Activated B cell treated with CpG ODN at 0.5 μM for 24 hours (primary cell): ENCODE results near the gene MRFAP1L1. TPM values are rescaled to one million over a fixed set of nuclear protein-coding genes. Genes with fewer than 3 reads are reported as not detected.
A peak's percentile ranks its signal among the peaks of the same experiment; 100 is the strongest.

Experiments used
- ATAC-seq: fragments of 200-7000 bp; cut with Tn5 transposase; one replicate; pipeline ENCODE4 v1.10.0; 2021; ENCODE audit warnings: low read depth, mild to moderate bottlenecking, moderate library complexity
- CTCF ChIA-PET: fragments of 350-600 bp; sonication (Branson Sonifier 250); formaldehyde crosslinking; loops from one replicate; lab custom pipeline; 2021; ENCODE audit warnings: antibody characterized with exemption; lab: Charles Lee
- POLR2A ChIA-PET: fragments of 350-600 bp; sonication (Branson Sonifier 250); formaldehyde crosslinking; loops from one replicate; lab custom pipeline; 2021; ENCODE audit warnings: antibody characterized with exemption; lab: Charles Lee
- DNase-seq: peaks from one replicate; pipeline ENCODE4 v3.0.0; 2022
- H3K27ac Mint-ChIP-seq: one replicate; pipeline ENCODE4 v1.8.0; 2020; ENCODE audit warnings: mixed read lengths
- H3K27me3 Mint-ChIP-seq: one replicate; pipeline ENCODE4 v1.8.0; 2021; ENCODE audit warnings: mixed read lengths
- H3K36me3 Mint-ChIP-seq: one replicate; pipeline ENCODE4 v1.8.0; 2021; ENCODE audit warnings: low read depth, mixed read lengths
- H3K4me1 Mint-ChIP-seq: one replicate; pipeline ENCODE4 v1.8.0; 2021; ENCODE audit warnings: mixed read lengths
- H3K4me3 Mint-ChIP-seq: one replicate; pipeline ENCODE4 v1.8.0; 2020; ENCODE audit warnings: mild to moderate bottlenecking, mixed read lengths
- H3K9me3 Mint-ChIP-seq: one replicate; pipeline ENCODE4 v1.8.0; 2020; ENCODE audit warnings: mixed read lengths
- intact Hi-C: fragments of 100-400 bp; cut with micrococcal nuclease; formaldehyde crosslinking; loops from one replicate; pipeline ENCODE4 v1.15.1; 2024
- total RNA-seq: library from RNA; stranded (reverse); gene quantifications from 2 replicates; pipeline ENCODE4 v1.2.3, GENCODE V29; 2022
- TF ChIP-seq, protein P1 (sequence below): fragments of 200-600 bp; IDR thresholded peaks from one replicate; pipeline ENCODE4 v1.8.0; 2022; ENCODE audit warnings: antibody characterized with exemption, mild to moderate bottlenecking

Gene MRFAP1L1
- total RNA-seq, 1 donor from 2014 or later, result 39.1 TPM

DNA sequence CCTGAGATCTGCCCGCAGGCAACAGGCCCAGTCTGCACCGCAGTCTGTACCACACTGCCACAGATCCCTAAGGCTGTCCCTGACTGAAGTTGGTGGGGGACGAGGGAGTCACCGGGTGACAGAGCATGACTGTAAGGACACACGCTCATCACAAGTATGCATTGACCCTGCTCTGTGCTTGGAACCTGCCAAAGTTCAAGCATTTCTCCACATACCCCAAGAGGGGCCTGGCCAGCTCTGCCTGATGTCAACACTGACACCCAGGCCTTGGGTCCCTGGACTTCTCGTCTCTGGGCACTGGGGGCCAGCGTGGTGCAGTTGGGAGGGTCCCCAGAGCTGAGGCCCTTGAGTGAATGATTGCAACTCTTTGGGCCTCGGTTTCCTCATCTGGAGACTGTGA lies 14.2 kb upstream of the MRFAP1L1 start:
- POLR2A ChIA-PET, result no interaction called here
- intact Hi-C loops, result loop anchor here (5.0 kb wide), 1 partner anchor 993 kb away; no protein-coding TSS in a partner anchor
- ATAC-seq (no peak), DNase-seq (no peak)
- no peaks in the 10 kb centered on the region for H3K27me3 Mint-ChIP-seq
- H3K27ac Mint-ChIP-seq, result no peak overlapping the region
- H3K4me3 Mint-ChIP-seq, result no peak overlapping the region
- peaks cover 4% of the 10 kb centered on the region for H3K36me3 Mint-ChIP-seq
- TF ChIP-seq, protein P1, sequence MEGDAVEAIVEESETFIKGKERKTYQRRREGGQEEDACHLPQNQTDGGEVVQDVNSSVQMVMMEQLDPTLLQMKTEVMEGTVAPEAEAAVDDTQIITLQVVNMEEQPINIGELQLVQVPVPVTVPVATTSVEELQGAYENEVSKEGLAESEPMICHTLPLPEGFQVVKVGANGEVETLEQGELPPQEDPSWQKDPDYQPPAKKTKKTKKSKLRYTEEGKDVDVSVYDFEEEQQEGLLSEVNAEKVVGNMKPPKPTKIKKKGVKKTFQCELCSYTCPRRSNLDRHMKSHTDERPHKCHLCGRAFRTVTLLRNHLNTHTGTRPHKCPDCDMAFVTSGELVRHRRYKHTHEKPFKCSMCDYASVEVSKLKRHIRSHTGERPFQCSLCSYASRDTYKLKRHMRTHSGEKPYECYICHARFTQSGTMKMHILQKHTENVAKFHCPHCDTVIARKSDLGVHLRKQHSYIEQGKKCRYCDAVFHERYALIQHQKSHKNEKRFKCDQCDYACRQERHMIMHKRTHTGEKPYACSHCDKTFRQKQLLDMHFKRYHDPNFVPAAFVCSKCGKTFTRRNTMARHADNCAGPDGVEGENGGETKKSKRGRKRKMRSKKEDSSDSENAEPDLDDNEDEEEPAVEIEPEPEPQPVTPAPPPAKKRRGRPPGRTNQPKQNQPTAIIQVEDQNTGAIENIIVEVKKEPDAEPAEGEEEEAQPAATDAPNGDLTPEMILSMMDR, result no peak
- H3K4me1 Mint-ChIP-seq, result peaks cover 12% of the 10 kb centered on the region
- CTCF ChIA-PET, result no interaction called here
- H3K9me3 Mint-ChIP-seq, result no peaks in the 10 kb centered on the region

DNA sequence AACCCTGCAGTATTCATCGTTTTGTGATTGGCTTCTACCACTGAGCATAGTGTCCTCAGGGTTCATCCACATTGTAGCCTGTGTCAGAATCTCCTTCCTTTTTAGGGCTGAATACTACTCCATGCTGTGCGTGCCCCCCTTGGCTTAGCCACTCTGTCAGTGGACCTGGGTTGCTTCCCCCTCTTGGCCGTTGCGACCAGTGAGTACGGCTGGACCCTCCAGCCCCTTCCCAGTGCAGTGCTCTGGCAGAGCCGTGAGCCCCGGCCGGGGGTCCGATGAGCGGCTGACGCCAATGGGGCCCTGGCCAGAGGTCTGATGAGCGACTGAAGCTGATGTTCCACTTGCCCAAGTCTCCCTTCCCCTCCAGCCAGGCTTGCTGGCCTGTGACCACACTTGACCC lies 13.2 kb upstream of the MRFAP1L1 start:
- ATAC-seq, result no peak
- intact Hi-C loops, result loop anchor here (5.0 kb wide), 1 partner anchor 994 kb away; no protein-coding TSS in a partner anchor
- DNase-seq, result no peak
- no peaks in the 10 kb centered on the region for H3K9me3 Mint-ChIP-seq
- TF ChIP-seq, protein P1, result no peak
- H3K27me3 Mint-ChIP-seq, result no peaks in the 10 kb centered on the region
- peaks cover 10% of the 10 kb centered on the region for H3K36me3 Mint-ChIP-seq
- H3K4me3 Mint-ChIP-seq, result no peak overlapping the region
- ChIA-PET CTCF (no interaction called here), POLR2A (no interaction called here)
- H3K4me1 Mint-ChIP-seq, result peaks cover 18% of the 10 kb centered on the region
- H3K27ac Mint-ChIP-seq, result no peak overlapping the region

DNA sequence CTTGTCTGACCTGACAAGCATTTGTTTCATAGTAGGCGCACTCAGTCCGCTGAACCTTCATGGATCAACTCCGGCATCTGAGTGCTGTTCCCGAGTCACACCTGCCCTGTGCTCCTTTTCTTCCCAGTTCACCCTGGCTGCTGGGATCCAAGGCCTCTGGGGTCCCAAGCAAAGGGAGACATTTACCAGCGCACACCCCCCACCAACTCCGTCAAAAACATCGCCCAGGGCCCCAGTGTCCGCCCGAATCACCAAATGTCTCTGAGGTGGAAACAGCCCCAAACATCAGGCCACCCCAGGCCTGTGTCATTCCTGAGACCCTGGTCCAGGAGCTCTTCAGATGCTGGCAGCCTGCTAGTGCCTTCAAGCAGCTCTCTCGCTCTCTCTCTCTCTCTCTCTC lies 11.5 kb upstream of the MRFAP1L1 start:
- ChIA-PET CTCF (interaction anchor here (1.5 to 7.2 kb wide), 3 partner anchors 153 to 361 kb away, joined by 5 to 117 read pairs (median 77); partner anchors contain the start of gene GRPEL1), POLR2A (interaction anchor here (1.0 kb wide), 1 partner anchor 152 kb away, joined by 4 read pairs; no protein-coding TSS in a partner anchor)
- no peak overlapping the region for H3K27ac Mint-ChIP-seq
- no peaks in the 10 kb centered on the region for H3K9me3 Mint-ChIP-seq
- no peak for DNase-seq
- H3K4me1 Mint-ChIP-seq, result peaks cover 27% of the 10 kb centered on the region
- H3K36me3 Mint-ChIP-seq, result peaks cover 10% of the 10 kb centered on the region
- no peaks in the 10 kb centered on the region for H3K27me3 Mint-ChIP-seq
- TF ChIP-seq, protein P1, result no peak
- ATAC-seq, result no peak
- H3K4me3 Mint-ChIP-seq, result peak overlapping the region; percentile 11
- intact Hi-C loops, result loop anchor here (5.0 kb wide), 1 partner anchor 996 kb away; no protein-coding TSS in a partner anchor

DNA sequence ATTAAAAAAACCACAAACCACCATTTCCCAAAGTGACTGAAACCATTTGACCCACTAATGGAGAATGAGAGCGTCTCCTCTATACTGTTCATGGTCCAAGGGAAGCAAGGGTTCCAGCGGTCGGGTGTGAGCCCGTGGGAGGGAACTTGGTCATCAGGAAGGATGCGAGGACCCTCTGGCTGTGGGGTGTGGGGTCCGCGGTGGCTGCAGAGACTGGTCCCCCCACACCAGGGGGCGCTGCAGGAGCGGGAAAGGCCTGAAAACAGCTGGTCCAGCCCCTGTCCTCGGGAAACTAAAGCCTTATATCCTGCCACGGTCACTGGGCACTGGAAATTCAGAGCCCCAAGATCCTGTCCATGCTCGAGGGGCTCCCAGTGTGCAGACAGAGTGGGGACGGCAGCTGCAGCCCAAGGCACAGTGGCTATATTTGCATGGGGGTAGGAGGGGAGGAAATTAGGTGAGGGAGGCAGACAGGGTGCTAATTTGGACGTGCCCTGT lies 10.6 kb upstream of the MRFAP1L1 start:
- Mint-ChIP-seq H3K27ac (peak overlapping the region; percentile 35), H3K9me3 (no peaks in the 10 kb centered on the region), H3K4me3 (no peak overlapping the region), H3K27me3 (no peaks in the 10 kb centered on the region), H3K36me3 (peaks cover 13% of the 10 kb centered on the region), H3K4me1 (peaks cover 34% of the 10 kb centered on the region)
- POLR2A ChIA-PET, result interaction anchor here (0.7 to 1.6 kb wide), 5 partner anchors 9 to 349 kb away, joined by 3 to 10 read pairs (median 4); partner anchors contain the start of genes GRPEL1 and MRFAP1
- DNase-seq (peak; percentile 81), ATAC-seq (peak; percentile 47)
- intact Hi-C loops, result loop anchor here (1.0 to 5.0 kb wide), 4 partner anchors 63 to 997 kb away; no protein-coding TSS in a partner anchor
- TF ChIP-seq, protein P1, result peak; percentile 49
- CTCF ChIA-PET, result interaction anchor here (0.7 to 7.2 kb wide), 11 partner anchors 11 to 1082 kb away, joined by 3 to 117 read pairs (median 5); partner anchors contain the start of genes GRPEL1 and MRFAP1L1

DNA sequence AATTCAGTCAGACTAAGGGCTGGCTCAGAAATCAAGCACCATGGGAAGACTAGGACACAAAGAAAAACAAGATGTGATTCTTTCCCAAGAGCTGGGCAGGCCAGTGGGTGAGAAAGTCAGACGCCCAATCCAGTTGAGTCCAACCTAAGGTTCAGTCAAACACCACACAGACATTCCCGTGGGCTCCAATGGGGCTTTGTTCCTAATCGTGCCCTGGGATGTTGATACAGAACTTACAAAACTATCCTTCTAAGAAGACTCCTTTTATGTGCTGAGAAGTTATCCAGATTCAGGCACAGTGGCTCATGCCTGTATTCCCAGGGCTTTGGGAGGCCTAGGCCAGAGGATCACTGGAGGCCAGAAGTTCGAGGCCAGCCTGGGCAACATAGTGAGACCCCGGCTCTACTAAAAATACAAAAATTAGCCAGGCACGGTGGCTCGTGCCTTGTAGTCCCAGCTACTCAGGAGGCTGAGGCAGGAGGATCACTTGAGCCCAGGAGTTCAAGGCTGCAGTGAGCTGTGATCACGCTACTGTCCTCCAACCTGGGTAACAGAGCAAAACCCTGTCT lies 10.0 kb upstream of the MRFAP1L1 start:
- POLR2A ChIA-PET, result interaction anchor here (0.5 to 1.9 kb wide), 7 partner anchors 8 to 350 kb away, joined by 3 to 10 read pairs (median 4); partner anchors contain the start of genes GRPEL1 and MRFAP1L1
- H3K4me3 Mint-ChIP-seq, result no peak overlapping the region

More for the DNA sequence above, 10.0 kb upstream of the MRFAP1L1 start:
- CTCF ChIA-PET, result interaction anchor here (0.8 to 7.2 kb wide), 9 partner anchors 10 to 362 kb away, joined by 3 to 117 read pairs (median 5); partner anchors contain the start of genes GRPEL1 and MRFAP1L1
- TF ChIP-seq, protein P1, result no peak
- peaks cover 13% of the 10 kb centered on the region for H3K36me3 Mint-ChIP-seq
- no peak for DNase-seq
- H3K27ac Mint-ChIP-seq, result no peak overlapping the region
- H3K4me1 Mint-ChIP-seq, result peaks cover 37% of the 10 kb centered on the region
- H3K27me3 Mint-ChIP-seq, result no peaks in the 10 kb centered on the region
- ATAC-seq, result no peak
- H3K9me3 Mint-ChIP-seq, result no peaks in the 10 kb centered on the region
- intact Hi-C loops, result loop anchor here (1.0 to 5.0 kb wide), 5 partner anchors 64 to 998 kb away; partner anchors contain the start of gene WFS1
